ENCODE results near the gene TEP1. TPM values are rescaled to one million over a fixed set of nuclear protein-coding genes. Genes with fewer than 3 reads are reported as not detected.

The TEP1 gene
- total and polyA plus RNA-seq, 10 of the 15 experiments (the other 5 are each of a cell fraction or from before 2014, with no cell fraction given): 3.3 to 29.7 (median 16.8) TPM

DNA sequence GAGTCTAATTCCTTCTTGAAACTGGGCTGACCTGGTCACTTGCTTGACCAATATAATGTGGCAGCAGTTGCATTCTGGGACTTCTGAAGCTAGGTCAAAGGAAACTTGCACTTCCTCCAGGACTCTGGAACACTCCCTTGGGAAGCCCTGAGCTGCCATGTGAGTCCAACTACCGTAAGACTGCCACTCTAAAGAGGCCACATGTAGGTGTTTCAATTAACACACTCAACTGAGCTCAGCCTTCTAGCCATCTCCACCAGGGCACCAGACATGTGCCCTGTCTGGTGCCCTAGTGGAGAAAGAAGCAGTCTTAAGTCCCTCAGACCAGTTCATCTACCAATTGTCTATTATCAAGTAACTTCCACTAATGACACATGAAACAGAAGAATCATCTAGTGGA is 6.1 kb upstream of the TEP1 start:
- no peaks in the 10 kb centered on the region for H3K79me2 ChIP-seq (ENCODE audit: control insufficient read depth, insufficient read depth, low read length)
- no peaks in the 10 kb centered on the region for H3K9me3 ChIP-seq (replicated peaks; ENCODE audit: control insufficient read depth, insufficient read depth, low read length)
- no peak overlapping the region for H3K27ac ChIP-seq (ENCODE audit: control insufficient read depth, insufficient read depth)
- 73% methylated on average over 1 of the region's 1 CpG for WGBS (ENCODE audit: insufficient coverage, insufficient replicate concordance, low lambda C conversion rate, missing lambda C conversion rate)
- no peaks in the 10 kb centered on the region for H3K27me3 ChIP-seq (replicated peaks in 1 of 2; ENCODE audit: control insufficient read depth in 2 of 2, insufficient read depth in 2 of 2, low read length in 1 of 2)
- RAD21 ChIA-PET (ENCODE audit: unreplicated experiment): interaction anchor here (1.0 kb wide), 1 partner anchor 42 kb away, joined by 3 read pairs; the partner anchor contains the start of gene PIP4P1
- H3K9ac ChIP-seq (ENCODE audit: control insufficient read depth, insufficient read depth, low read length): no peak overlapping the region
- CTCF ChIA-PET: interaction anchor here (0.6 to 0.7 kb wide), 2 partner anchors 40 to 212 kb away, joined by 3 to 4 read pairs; no protein-coding TSS in a partner anchor
- H3K4me2 ChIP-seq (ENCODE audit: control insufficient read depth, insufficient read depth): no peak overlapping the region
- DNase-seq (ENCODE audit: low read depth, low spot score): no peak
- SMC1A ChIA-PET (ENCODE audit: uncharacterized antibody, unreplicated experiment): no interaction called here
- TF ChIP-seq SRF (IDR thresholded peaks at IDR 0.05; ENCODE audit: low read depth in 2 of 2, low read length in 2 of 2) (no peak), ETV6 (conservative IDR thresholded peaks at IDR 0.05 in 1 of 2, IDR thresholded peaks at IDR 0.05 in 1 of 2; ENCODE audit: borderline replicate concordance in 1 of 2, low read depth in 1 of 2) (no peak), NR2C2 (IDR thresholded peaks at IDR 0.05; ENCODE audit: borderline replicate concordance, control insufficient read depth, insufficient read length, low read depth) (no peak), EP300 (IDR thresholded peaks at IDR 0.05; ENCODE audit: borderline replicate concordance in 1 of 2, control insufficient read depth in 1 of 2, low read depth in 2 of 2, low read length in 2 of 2) (no peak), HDGF (IDR thresholded peaks at IDR 0.05) (no peak), WRNIP1 (IDR thresholded peaks at IDR 0.05; ENCODE audit: borderline replicate concordance, low read depth, low read length) (no peak), HDAC6 (IDR thresholded peaks at IDR 0.05; ENCODE audit: unreplicated experiment) (no peak), ZNF207 (IDR thresholded peaks at IDR 0.05; ENCODE audit: borderline replicate concordance) (no peak)
- TF ChIP-seq, protein P1, sequence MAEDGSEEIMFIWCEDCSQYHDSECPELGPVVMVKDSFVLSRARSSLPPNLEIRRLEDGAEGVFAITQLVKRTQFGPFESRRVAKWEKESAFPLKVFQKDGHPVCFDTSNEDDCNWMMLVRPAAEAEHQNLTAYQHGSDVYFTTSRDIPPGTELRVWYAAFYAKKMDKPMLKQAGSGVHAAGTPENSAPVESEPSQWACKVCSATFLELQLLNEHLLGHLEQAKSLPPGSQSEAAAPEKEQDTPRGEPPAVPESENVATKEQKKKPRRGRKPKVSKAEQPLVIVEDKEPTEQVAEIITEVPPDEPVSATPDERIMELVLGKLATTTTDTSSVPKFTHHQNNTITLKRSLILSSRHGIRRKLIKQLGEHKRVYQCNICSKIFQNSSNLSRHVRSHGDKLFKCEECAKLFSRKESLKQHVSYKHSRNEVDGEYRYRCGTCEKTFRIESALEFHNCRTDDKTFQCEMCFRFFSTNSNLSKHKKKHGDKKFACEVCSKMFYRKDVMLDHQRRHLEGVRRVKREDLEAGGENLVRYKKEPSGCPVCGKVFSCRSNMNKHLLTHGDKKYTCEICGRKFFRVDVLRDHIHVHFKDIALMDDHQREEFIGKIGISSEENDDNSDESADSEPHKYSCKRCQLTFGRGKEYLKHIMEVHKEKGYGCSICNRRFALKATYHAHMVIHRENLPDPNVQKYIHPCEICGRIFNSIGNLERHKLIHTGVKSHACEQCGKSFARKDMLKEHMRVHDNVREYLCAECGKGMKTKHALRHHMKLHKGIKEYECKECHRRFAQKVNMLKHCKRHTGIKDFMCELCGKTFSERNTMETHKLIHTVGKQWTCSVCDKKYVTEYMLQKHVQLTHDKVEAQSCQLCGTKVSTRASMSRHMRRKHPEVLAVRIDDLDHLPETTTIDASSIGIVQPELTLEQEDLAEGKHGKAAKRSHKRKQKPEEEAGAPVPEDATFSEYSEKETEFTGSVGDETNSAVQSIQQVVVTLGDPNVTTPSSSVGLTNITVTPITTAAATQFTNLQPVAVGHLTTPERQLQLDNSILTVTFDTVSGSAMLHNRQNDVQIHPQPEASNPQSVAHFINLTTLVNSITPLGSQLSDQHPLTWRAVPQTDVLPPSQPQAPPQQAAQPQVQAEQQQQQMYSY (CRISPR knock-in tag; IDR thresholded peaks at IDR 0.05): no peak
- TF ChIP-seq, protein P2, sequence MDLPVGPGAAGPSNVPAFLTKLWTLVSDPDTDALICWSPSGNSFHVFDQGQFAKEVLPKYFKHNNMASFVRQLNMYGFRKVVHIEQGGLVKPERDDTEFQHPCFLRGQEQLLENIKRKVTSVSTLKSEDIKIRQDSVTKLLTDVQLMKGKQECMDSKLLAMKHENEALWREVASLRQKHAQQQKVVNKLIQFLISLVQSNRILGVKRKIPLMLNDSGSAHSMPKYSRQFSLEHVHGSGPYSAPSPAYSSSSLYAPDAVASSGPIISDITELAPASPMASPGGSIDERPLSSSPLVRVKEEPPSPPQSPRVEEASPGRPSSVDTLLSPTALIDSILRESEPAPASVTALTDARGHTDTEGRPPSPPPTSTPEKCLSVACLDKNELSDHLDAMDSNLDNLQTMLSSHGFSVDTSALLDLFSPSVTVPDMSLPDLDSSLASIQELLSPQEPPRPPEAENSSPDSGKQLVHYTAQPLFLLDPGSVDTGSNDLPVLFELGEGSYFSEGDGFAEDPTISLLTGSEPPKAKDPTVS (IDR thresholded peaks at IDR 0.05; ENCODE audit: low read depth, low read length): no peak
- POLR2A ChIA-PET: no interaction called here
- no peaks in the 10 kb centered on the region for H4K20me1 ChIP-seq (ENCODE audit: control insufficient read depth, insufficient read depth)
- H3K4me1 ChIP-seq (ENCODE audit: control insufficient read depth, insufficient read depth, low read length): peaks cover 4% of the 10 kb centered on the region
- no peak for FAIRE-seq
- H2AFZ ChIP-seq (ENCODE audit: control insufficient read depth, low read depth, low read length): no peak overlapping the region
- H3K36me3 ChIP-seq (ENCODE audit: control insufficient read depth in 2 of 2, insufficient read depth in 2 of 2, low read length in 1 of 2): no peaks in the 10 kb centered on the region
- intact Hi-C loops (cut with micrococcal nuclease; ENCODE audit: unreplicated experiment) (loop anchor here (5.0 kb wide), 1 partner anchor 113 kb away; no protein-coding TSS in a partner anchor), in situ Hi-C loops (cut with MboI) (loop anchor here (5.0 kb wide), 1 partner anchor 33 kb away; the partner anchor contains the start of gene OSGEP)
- BruUV-seq (replicated peaks): no TSS peak
- H3K4me3 ChIP-seq: no peak overlapping the region
- no peak for ATAC-seq
